Breast epithelium (tissue), 3 donors: ENCODE results near the gene DOCK10.

Experiments
- POLR2A ChIP-seq: fragments of 450-650 bp; IDR thresholded peaks from one replicate; pipeline ENCODE4 v1.6.1; 2016; ENCODE audit warnings: antibody characterized with exemption, mild to moderate bottlenecking, moderate library complexity
- POLR2AphosphoS5 ChIP-seq, 3 donors: sonication (generic); formaldehyde crosslinking; IDR thresholded peaks; one replicate each; pipeline ENCODE4 v1.6.1; 2017; ENCODE audit warnings: antibody characterized with exemption in 3 of 3

GRCh38 chr2:225086915-225087314, 44.6 kb upstream of the DOCK10 start:
- TF ChIP-seq POLR2A (no peak), POLR2AphosphoS5 (IDR thresholded peaks at IDR 0.05) (no peak)
